ENCODE measurements around the gene BDKRB2.

The BDKRB2 gene

DNA sequence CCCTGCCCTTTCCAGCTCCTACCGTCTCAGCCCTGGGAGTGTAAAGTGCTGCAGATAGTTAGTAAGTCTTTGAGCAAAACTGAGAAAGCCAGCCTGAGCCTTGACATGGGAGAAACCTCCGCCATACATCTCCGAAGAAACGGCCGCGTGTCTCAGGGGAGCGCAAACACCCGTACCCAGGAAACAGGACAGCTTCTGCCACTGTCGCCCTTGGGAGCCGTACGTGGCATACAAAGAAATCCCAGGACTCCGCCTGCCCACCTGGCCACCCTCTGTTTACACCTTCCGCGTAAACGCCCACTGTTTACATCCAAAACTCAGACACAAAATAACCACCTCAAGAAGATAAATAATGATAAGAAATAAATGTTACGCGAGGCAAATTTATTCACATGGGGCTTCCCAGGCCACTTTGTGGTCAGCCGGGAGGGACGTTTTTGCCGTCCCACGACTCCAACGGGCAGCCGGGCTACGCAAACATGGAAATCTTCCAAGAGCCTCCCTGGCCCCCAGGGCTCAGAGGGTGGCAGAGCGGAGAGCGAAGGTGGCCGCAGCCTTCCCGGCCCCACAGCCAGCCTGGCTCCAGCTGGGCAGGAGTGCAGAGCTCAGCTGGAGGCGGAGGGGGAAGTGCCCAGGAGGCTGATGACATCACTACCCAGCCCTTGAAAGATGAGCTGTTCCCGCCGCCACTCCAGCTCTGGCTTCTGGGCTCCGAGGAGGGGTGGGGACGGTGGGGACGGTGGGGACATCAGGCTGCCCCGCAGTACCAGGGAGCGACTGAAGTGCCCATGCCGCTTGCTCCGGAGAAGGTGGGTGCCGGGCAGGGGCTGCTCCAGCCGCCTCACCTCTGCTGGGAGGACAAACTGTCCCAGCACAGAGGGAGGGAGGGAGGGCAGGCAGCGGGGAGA lies at the start of gene BDKRB2:
Gene BDKRB2, plus strand, starts transcription at position 689 of the 908 bp plus-strand sequence. CDS start 32,269 bp downstream, outside the sequence.
- DNase-seq: peak; percentile 88

DNA sequence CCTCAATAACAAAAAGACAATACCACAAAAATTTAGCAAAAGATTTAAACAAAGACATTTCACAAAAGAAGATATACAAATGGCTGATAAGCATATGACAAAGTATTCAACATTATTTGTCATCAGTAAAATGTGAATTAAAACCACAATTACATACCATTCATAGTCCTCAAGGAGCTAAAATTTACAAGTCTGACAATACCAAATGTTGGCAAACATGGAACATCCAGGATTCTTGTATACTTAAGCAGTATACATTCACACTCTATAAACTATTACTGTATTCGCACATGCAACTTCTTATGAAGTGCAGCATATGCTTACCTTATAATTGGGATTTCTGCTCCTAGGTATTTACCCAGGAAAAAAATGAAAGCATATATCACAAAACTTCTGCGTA lies 49.7 kb upstream of the BDKRB2 start:
- DNase-seq: no peak

DNA sequence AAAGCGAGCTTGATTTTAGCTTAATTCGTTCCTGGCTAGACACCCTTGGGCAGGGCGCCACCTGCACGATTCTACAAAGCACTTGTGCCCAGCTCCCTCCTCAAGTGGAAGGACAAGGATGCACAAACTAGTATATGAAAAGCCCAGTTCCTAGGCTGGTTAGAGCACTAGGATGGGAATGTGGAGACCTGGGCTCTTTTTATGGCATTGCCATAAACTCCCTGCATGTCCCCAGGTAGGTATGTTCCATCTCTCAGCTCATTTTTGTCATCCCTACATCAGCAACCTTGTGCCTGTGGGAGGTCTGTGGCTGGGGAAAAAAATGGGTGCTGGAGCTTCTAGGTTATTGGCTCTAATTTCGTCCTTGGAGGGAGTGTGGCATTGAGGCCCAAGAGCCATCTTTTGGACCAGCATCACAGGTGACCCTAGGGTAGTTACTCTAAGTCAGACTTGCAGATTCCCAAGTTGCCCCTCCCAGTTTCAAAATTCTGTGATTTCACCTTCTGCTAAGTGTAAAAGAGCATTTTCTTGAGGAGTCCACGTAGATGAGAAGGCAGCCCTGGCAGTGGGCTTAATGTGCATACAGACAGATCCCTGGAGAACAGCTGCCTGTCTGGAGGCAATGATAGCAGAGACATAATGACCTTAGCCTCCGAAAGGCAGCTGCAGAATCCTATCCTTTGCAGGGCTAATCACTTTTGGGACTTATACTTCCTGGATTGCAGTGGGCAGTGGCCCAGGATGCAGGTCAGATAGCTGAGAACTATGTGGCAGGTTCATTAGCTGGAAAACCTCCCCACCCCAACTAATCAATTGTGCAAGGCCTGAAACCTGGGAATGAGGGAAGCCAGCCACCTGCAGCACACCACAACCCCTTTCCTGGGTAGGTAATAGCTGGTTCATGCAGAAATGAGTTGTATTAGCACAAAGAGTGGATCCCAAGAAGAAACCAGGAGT lies 47.6 kb upstream of the BDKRB2 start:
- no peak for DNase-seq

DNA sequence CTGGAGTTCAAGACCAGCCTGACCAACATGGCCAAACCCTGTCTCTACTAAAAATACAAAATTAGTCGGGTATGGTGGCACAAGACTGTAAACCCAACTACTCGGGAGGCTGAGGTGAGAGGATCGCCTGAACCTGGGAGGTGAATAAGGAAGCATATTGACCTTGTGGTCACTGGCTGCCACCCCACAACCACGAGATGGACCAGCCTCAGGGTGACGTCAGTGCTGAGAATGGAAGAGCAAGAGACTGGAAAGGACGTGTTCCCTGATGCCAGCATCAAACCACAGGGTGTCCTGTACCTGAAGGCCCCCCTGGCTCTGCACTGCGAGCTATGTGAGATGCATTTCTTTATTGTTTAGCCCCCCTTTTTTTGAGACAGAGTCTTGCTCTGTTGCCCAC lies 45.9 kb upstream of the BDKRB2 start:
- DNase-seq: no peak

DNA sequence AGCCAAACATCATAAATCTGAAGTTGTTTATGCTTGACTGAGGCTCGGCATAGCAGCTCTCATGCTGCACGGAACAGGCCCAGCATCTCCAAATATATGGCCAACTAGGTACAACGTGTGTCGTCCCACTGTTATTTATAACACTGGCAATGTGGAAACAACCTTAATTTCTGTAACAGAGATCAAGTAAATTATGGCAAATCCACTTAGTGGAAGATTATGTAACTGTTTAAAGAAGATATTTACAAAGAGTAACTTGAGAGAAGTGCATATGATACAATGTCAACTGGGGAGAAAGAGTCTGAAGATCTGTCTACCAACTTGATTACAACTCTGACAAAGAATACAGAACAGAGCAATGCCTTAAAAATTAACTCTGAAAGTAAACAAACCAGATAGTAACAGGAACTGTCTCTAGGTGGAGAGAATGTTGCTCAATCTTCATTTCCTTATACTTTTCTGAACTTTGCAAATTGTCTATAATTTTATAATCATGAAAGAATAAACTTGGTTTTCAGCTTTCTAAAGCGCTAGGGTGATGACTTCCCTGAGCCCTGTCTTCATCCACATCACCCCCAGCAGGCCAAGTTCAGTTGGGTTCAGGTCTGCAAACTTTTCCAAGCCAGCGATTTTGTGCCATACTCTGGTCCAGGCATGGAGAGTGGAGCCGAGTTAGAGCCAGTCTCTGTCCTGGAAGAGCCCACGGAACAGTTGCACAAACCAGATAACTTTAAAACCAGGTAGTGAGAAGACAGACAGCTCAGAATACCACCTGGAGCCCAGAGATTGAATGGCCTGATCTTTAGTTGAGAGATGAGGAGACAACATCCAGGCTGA lies 44.3 kb upstream of the BDKRB2 start:
- DNase-seq: no peak

DNA sequence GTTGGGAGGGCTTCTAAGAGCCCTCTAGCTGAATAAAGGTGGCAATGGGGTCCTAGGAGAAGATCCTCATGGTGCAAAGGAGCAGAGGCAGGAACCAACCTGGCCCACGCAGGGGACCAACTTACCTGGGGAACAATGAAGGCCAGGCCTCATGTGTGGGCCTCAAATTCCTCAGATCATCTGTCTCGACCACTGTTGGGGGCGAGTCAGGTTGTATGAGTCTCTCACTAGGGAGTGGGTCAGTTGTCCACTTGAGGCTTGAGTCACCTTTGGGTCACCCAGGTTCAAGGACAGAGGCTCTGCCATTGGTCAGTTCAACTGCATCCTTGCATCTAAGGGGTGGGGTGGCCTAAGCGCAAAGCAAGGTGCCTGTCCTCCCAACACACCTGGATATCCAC lies 43.7 kb upstream of the BDKRB2 start:
- no peak for DNase-seq

DNA sequence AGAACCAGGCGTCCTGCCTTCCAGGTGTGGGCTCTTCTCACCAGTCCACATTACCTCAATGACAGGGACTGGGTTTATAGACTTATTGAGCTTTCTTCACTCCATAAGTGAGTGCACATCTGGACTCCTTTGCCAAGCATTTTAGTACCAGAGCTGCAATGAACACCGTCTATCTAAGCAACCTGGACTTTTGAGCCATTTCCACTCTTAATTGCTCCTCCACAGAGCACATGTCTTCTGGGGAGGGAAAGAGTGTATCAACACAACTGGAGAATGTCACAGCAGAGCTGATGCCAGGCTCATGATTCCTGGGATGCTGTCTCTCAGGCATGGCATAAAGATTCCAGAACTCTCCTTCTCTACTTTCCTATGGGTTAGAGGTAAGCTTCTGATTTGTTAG lies 43.0 kb upstream of the BDKRB2 start:
- DNase-seq: no peak

DNA sequence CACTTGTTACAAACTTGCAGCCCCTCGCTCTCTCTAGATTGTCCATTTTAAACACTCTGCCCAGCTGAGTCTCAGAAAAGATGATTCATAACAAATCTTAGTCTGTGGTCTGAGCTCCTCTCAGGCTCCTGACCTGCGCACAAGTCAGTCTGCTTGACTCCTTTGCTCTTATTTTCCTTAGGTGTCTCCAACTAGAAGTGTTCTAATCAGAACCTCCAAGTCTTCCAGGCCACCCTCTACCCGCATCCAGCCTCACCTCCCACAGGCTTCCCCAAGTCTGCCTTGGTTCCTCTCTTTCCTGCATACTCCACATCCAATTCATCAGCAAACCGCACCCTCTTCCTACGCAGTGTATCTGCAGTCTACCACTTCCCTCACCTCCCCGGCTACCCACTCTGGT lies 42.4 kb upstream of the BDKRB2 start:
- DNase-seq: no peak

DNA sequence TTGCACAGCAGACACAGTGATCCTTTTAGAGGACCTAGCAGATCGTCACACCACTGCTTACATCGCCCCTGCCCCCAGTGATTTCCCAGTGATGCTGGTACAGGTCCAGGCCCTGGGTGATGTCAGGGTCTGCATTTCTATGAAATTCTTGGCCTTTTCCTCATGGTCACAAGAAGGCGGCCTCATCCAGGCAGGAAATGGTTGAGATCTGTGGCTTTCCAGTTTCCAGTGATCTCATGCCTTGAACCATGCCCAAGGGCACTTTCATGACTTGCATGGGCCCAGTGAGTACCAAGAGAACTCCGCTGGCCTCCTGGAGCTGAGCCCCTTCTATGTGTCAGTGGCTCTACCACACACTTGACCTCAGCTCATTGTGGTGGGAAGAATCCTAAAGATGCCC lies 41.9 kb upstream of the BDKRB2 start:
- DNase-seq: no peak

DNA sequence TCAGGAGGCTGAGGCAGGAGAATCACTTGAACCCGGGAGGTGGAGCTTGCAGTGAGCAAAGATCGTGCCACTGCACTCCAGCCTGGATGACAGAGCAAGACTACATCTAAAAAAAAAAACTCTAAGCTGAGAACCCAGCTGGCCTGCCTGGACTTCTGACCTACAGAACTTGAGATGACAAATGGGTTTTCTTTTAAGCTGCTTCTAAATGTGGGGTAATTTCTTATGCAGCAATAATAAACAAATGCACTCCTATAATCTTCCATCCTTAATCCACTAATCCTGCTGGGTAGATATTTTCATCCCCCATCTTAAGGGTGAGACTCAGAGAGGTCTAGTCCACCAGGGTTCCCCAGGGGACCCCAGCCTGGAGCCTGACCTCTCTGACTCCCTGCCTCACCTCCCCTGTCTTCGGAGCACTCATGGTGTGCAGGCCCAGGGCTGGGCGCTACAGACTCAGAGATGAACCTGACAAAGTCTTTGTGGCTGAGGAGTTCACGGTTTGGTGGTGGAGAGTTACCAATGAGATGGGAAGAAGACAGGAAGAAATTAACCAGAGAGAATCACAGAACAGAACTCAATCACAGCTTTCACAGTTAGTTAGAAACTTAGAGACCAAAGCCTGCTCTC lies 39.7 kb upstream of the BDKRB2 start:
- DNase-seq: no peak

DNA sequence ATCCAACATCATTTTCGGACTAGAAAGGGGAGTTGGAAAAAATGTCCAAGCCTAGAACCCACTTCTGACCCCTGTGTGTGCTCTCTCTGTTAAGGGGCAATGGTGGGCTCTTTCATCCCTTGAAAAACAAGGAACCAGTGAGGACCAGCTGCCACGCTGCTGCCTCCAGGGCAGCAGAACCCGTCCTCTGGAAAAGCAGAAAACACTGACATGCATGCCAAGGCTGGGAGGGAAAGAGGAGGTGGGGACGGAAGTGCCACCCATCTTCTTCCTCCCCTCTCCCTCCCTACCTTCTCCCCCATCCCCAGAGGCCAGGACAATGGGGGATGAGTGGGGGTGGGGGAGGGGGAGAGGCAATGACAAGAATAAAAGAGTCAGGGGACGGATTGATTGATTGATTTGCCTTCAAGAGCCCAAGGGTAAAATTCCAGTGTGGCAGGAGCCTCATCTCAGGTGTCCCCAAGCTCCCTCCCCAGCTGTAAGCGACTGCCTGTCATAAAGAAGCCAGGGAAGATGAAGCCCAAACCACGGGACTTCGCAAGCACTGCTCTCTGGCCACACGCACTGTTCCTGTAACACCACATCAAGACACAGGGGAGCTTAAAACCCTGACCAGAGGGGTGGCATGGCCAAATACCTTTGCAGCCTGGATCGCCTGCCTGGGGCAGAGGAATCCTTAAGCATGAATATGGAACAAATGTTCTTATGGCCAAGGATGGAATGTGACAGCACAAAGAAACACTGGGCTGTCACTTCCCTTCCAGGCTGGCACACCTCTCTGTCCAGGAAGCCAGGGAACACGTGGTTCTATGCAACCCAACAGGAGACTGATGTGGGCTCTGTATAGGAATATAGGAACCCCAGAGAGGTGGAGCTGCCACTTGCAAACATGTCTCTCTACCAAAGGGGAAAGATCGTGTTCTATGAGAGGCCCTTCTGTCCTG lies 38.9 kb upstream of the BDKRB2 start:
- DNase-seq: no peak

DNA sequence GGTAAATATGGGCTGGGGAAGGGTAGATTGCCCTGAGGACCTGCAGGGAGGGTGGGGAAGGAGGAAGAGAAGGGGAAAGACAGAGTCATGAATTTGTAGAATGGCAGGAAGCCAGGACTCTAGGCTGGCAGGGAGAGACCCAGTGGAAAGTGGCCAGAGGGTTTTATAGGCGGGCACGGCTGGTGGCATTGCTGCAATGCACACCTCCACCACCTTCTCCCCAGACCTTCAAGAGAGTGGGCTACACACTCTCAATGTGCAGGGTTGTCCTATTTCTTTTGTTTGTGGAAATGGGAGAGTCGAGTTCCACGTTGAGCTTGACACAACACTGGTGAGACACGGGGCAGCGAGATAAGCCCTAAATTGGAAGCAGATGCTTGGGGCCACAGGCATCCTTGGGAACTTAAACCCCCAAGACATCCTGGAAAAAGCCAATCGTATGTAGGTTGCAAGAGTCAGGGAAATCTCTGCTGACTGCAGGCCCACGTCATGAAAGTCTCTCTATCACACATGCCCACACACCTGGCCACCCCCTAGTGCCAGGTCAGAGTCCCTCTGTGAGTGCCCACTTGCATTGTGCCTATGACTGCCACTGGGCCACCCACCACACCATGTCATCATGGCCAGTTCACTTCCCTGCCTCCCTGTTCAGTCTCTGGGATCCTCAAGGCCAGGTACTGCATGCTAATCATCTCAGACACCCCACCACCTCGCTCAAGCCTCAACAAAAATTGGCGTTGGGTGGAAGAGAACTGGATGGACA lies 38.0 kb upstream of the BDKRB2 start:
- no peak for DNase-seq

DNA sequence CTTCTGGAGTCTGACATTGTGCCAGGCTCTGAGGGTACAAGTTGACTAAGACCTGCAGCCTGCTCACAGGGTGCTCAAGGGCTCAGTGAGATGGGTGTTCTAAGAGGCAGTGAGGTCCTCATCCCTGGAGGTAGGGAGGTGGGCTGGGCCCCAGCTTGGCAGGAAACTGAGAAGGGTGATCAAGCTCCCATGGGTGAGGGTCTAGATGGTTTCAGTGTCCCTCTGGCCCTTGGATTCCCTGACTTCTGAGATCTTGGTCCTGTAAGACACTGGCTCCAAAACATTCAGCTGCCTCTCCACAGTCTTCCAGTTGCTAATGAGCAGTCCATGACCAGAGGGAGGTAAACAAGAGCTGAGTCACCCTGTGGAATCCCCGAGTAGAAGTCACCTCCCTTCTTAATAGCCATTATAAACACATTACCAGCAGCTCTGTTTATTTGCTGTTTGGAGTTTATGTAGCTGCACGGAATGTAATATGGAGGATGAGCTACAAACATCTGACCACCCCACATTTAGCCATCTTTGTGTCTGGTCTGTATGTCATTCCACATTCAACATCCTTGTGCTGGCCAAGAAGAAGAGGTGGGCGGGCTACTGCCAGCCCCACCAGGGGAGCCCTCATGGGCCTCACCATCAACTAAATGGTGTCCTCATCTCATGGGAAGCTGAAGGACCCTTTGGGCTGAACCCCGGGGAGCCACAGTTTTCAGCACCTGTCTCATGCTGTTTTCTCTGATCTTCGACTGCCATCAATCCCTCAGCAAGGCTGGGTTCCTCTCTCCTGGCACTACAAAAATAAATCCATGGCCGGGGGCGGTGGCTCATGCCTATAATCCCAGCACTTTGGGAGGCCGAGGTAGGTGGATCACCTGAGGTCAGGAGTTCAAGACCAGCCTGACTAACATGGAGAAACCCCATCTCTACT lies 37.2 kb upstream of the BDKRB2 start:
- no peak for DNase-seq

DNA sequence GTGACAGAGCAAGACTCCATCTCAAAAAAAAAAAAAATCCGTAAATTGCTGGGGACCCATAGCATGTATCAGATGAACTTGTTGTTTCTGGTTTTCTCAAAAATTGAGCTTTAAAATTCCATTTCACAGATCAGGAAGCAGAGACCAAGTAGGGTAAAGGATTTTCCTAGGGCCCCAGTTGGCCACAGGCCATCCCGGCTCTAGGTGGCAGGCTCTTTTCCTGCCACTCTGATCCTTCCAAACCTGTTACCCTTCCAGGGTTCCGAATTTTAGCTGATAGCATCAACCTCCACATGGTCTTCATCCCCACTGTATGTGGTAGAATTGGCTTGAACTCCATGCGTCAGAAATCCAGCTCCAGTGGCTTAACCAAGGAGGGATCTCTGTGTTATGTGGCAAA lies 36.1 kb upstream of the BDKRB2 start:
- no peak for DNase-seq

DNA sequence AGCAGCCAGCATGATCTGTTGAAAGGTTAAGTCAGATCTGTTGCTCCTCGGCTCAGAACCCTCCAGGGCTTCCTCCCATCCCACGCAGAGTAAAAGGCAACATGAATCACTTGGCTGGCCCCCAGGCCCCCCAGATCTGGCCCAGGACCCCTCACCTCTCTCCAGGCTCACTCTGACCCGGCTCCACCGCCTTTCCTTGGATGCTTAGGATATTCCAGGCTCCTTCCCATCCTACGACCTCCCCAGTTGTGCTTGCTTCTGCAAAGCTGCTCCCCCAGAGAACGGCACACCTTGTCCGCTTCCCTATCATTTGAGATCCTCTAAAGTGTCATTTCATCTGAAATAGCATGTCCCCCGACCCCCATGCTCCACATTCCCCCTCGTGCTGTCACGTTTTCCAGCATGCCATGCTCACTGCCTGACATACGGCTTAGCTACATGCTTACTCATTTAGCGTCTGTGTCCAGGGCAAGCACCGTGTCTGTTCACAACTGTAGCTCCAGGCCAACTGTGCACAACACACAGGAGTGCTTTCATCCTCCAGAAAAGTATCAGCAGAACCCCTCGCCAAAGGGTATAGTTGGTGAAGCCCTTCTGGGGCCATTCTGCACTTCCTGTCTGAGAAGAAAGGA lies 33.6 kb upstream of the BDKRB2 start:
- DNase-seq: no peak

DNA sequence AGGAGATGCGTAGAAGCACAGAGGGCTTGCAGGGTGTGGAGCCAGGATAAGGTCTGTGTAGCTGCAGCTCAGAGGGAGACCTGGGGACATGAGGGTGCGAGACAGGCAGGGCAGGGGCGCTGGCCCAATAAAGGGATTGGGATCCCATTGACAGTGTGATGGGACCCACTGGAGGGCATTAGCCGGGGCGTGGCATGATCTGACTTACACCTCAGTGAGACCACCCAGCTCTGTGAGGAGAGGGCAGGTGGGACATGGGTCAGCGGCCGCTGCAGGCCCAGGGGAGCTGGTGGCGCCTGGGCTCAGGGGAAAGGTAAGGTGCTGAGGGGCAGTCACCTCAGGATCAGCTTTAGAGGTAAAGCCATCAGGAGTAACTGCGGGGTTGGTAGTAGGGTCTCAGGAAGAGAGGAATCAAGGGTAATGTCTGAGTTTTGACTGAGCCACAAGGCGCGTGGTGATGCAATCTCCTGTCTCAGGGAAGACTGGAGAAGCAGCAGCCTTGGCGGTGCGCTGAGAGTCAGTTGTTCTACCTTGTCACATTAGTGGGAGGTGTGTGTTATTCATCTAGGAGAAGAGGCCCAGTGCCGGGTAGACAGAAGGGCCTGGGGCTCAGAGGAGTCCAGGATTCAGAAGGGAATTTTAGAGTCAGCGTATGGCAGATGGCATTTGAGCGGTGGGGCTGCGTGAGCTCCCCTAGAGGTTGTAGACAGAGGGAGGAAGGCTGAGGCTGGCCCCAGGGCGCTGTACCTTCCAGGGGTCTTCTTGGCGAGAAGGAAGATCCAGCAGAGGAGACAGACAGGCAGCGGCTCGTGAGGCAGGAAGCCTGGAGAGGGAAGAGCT lies 30.8 kb upstream of the BDKRB2 start:
- DNase-seq: no peak

DNA sequence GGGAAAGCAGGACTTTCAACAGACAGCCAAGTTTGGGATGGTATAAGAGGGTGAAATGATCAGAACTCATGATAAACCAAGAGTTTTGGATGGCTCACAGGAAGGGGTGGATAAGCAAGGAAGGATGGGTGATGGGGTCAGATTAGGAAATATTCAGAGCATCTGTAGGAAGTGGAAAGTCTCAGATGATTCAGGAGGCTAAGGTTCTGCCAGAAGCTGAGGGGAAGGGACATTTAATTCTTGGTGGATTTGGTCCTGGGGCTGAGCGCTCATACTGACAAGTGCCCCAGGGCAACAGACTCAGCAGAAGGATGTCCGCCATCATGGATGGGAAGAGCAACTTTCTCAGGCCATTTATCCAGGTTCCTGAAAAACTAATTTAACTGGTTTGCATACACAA lies 28.4 kb upstream of the BDKRB2 start:
- no peak for DNase-seq

DNA sequence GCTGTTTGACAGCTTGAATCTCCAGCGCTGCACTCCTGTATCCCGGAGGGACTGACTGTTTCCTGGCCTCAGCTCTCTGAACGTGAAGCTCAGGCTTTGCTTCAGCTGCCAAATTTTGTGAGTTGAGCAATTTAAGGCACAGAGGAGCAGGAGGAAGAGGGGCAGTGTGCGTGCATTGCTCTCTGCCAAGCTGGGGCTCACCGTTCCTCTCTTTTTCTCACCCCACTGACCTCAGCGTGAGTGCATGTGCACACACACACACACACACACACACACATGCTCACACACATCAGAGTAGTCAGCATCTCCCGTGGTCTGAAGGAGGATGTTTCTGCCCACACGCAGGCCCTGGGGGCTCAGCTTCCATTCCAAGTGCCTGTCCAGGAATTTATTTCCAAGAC lies 27.8 kb upstream of the BDKRB2 start:
- no peak for DNase-seq
